IPS-18c (cell line): ENCODE results near the gene BAK1.
"Not testable (repeated sequence)": the region's sequence is repeated elsewhere in the genome, so short reads cannot be mapped to it uniquely, and the experiment has no call there.

Experiments used
- H3K4me3 ChIP-seq: 2 replicates; pipeline ENCODE4 v1.7.0; 2013; ENCODE audit warnings: low read depth, mild to moderate bottlenecking, low read length, moderate library complexity; ENCODE audit not compliant: insufficient read depth
- H3K9me3 ChIP-seq: one replicate; pipeline ENCODE4 v1.6.1; 2013; ENCODE audit warnings: mild to moderate bottlenecking, low read length, moderate library complexity; ENCODE audit not compliant: control insufficient read depth, insufficient read depth

Gene BAK1

GRCh38 chr6:33545292-33545691, 34.8 kb downstream of the BAK1 start:
- H3K4me3 ChIP-seq, H3K9me3 ChIP-seq: not testable (repeated sequence)

GRCh38 chr6:33543116-33543515, 37.0 kb downstream of the BAK1 start:
- Histone ChIP-seq H3K4me3 (no peak overlapping the region), H3K9me3 (peaks cover 2% of the 10 kb centered on the region)

GRCh38 chr6:33540768-33541167, 39.3 kb downstream of the BAK1 start:
- Histone ChIP-seq H3K4me3 (no peak overlapping the region), H3K9me3 (no peaks in the 10 kb centered on the region)

DNA sequence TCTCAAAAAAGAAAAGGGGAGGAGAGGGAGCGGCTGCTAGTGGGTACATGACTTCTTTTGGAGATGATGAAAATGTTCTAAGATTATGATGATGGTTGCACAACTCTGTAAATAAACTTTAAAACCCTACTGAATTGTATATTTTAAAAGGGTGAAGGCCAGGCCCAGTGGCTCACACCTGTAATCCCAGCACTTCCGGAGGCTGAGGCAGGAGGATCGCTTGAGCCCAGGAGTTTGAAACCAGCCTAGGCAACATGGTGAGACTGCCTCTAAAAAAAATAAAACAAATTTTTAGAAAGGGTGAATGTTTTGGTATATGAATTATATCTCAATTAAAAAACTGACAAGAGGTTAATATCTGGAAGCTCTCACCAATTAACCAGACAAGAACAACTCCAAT, 45.4 kb downstream of the BAK1 start:
- no peaks in the 10 kb centered on the region for H3K9me3 ChIP-seq
- no peak overlapping the region for H3K4me3 ChIP-seq

DNA sequence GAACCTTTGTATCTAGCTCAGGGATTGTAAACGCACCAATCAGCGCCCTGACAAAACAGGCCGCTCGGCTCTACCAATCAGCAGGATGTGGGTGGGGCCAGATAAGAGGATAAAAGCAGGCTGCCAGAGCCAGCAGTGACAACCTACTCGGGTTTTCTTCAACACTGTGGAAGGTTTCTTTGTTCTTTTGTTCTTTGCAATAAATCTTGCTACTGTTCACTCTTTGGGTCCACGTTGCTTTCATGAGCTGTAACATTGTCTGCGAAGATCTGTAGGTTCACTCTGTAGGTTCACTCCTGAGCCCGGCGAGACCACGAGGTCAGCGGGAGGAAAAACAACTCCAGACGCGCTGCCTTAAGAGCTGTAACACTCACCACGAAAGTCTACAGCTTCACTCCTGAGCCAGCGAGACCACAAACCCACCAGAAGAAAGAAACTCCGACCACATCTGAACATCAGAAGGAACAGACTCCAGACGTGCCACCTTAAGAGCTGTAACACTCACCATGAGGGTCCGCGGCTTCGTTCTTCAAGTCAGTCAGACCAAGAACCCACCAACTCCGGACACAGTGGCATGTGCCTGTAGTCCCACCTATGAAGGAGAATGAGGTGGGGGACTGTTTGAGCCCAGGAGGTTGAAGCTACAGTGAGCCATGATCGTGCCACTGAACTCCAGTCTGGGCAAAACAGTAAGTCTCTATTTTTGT, 46.8 kb downstream of the BAK1 start:
- not testable (repeated sequence) for H3K9me3 ChIP-seq, H3K4me3 ChIP-seq

DNA sequence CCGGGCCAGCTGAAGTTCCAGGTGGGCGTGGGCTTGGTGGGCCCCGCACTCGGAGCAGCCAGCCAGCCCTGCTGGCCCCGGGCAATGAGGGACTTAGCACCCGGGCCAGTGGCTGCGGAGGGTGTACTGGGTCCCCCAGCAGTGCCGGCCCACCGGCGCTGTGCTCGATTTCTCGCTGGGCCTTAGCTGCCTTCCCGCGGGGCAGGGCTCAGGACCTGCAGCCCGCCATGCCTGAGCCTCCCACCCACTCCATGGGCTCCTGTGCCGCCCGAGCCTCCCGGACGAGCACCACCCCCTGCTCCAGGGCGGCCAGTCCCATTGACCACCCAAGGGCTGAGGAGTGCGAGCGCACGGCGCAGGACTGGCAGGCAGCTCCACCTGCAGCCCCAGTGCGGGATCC, 47.6 kb downstream of the BAK1 start:
- H3K4me3 ChIP-seq, H3K9me3 ChIP-seq: not testable (repeated sequence)

DNA sequence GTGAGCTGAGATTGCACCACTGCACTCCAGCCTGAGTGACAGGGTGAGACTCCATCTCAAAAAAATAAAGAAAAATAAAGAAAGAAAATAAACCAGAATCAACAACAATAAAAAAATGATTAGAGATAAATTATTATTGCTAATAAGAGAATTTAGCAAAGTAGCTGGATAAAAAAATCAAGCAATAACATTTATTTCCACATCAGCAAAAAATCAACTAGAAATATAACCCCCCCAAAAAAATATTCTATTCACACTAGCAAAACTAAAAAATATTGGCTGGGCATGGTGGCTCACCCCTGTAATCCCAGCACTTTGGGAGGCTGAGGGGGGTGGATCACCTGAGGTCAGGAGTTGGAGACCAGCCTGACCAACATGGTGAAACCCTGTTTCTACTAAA, 49.5 kb downstream of the BAK1 start:
- H3K4me3 ChIP-seq, H3K9me3 ChIP-seq: not testable (repeated sequence)
